GM19025 (cell line): ENCODE measurements around the gene IFNE.

ENCODE experiments used
- ATAC-seq: cut with Tn5 transposase; IDR thresholded peaks from one replicate; pipeline ENCODE4 v1.9.1; 2021; ENCODE audit warnings: mild to moderate bottlenecking, low read depth, moderate library complexity; ENCODE audit not compliant: unreplicated experiment

Gene IFNE

GRCh38 chr9:21432672-21433425 lies 49.3 kb downstream of the IFNE start:
- ATAC-seq: peak; percentile 53
